BJ (cell line): ENCODE data around the gene CCDC182. TPM values are rescaled to one million over a fixed set of nuclear protein-coding genes. Genes with fewer than 3 reads are reported as not detected.

ENCODE experiments used
- CTCF ChIA-PET: fragments of 350-600 bp; formaldehyde crosslinking; extraction: SDS; loops from one replicate; lab custom pipeline; 2021; ENCODE audit warnings: antibody characterized with exemption, inconsistent platforms; lab: Yijun Ruan, JAX
- POLR2A ChIA-PET: fragments of 300-600 bp; sonication (Branson Sonifier 250); formaldehyde crosslinking; extraction: SDS; loops from one replicate; lab custom pipeline; 2021; ENCODE audit warnings: antibody characterized with exemption; lab: Charles Lee
- DNase-seq: peaks from one replicate; pipeline ENCODE4 v3.0.0-alpha.2; 2011; ENCODE audit warnings: low read depth
- H3K27me3 ChIP-seq: 2 replicates; pipeline ENCODE4 v1.6.0; 2011; ENCODE audit warnings: low read length; ENCODE audit not compliant: control insufficient read depth, insufficient read depth
- H3K36me3 ChIP-seq: 2 replicates; pipeline ENCODE4 v1.5.1; 2011; ENCODE audit warnings: low read length; ENCODE audit not compliant: control insufficient read depth, insufficient read depth
- H3K4me3 ChIP-seq: 2 replicates; pipeline ENCODE4 v1.5.1; 2011; ENCODE audit warnings: low read depth, mild to moderate bottlenecking, control low read depth, low read length
- CTCF ChIP-seq: IDR thresholded peaks from 2 replicates; pipeline ENCODE4 v1.5.1; 2011; ENCODE audit warnings: low read depth, mild to moderate bottlenecking, control low read depth, inconsistent platforms, low read length, moderate library complexity; ENCODE audit not compliant: insufficient read depth
- polyA plus RNA-seq: library from polyadenylated mRNA; depleted of rRNA; stranded (reverse); fragments of >200 nt; gene quantifications from 2 replicates; pipeline ENCODE4 v1.2.3, GENCODE V29; 2011

CCDC182 gene
- polyA plus RNA-seq, 1 experiment, result not detected

GRCh38 chr17:57749701-57750100, 4.6 kb upstream of the CCDC182 start:
- POLR2A ChIA-PET, result no interaction called here
- CTCF ChIA-PET, result interaction anchor here (0.6 to 2.6 kb wide), 6 partner anchors 8 to 506 kb away, joined by 3 to 16 read pairs (median 4); no protein-coding TSS in a partner anchor
- Histone ChIP-seq H3K36me3 (no peaks in the 10 kb centered on the region), H3K27me3 (peaks cover 11% of the 10 kb centered on the region), H3K4me3 (no peak overlapping the region)
- no peak for DNase-seq
- TF ChIP-seq CTCF, result no peak

- Histone ChIP-seq H3K36me3 (no peaks in the 10 kb centered on the region), H3K27me3 (peaks cover 11% of the 10 kb centered on the region), H3K4me3 (no peak overlapping the region)
- ChIA-PET CTCF (interaction anchor here (0.6 to 4.9 kb wide), 29 partner anchors 10 to 626 kb away, joined by 3 to 45 read pairs (median 4); no protein-coding TSS in a partner anchor), POLR2A (no interaction called here)
- TF ChIP-seq CTCF, result peak; percentile 82
- DNase-seq, result peak; percentile 9
These were observed 2.3 kb upstream of the CCDC182 start for GRCh38 chr17:57747221-57748017.

GRCh38 chr17:57746221-57746620, 1.1 kb upstream of the CCDC182 start:
- POLR2A ChIA-PET, result no interaction called here
- H3K36me3 ChIP-seq, result no peaks in the 10 kb centered on the region
- H3K4me3 ChIP-seq, result no peak overlapping the region
- no peak for DNase-seq
- CTCF ChIA-PET, result interaction anchor here (0.6 to 4.9 kb wide), 6 partner anchors 15 to 515 kb away, joined by 3 to 45 read pairs (median 4); no protein-coding TSS in a partner anchor
- TF ChIP-seq CTCF, result no peak
- H3K27me3 ChIP-seq, result peaks cover 11% of the 10 kb centered on the region

GRCh38 chr17:57744195-57745170, 616 bp downstream of the CCDC182 start:
- Histone ChIP-seq H3K36me3 (no peaks in the 10 kb centered on the region), H3K27me3 (peaks cover 8% of the 10 kb centered on the region), H3K4me3 (no peak overlapping the region)
- ChIA-PET CTCF (interaction anchor here (1.7 to 4.9 kb wide), 2 partner anchors 501 to 634 kb away, joined by 3 to 45 read pairs; no protein-coding TSS in a partner anchor), POLR2A (no interaction called here)
- no peak for TF ChIP-seq CTCF
- DNase-seq, result no peak
